LNCAP (cell line): ENCODE results near the gene HIKESHI.

Experiments
- CTCF ChIP-seq: fragments of 450-650 bp; IDR thresholded peaks from 2 replicates; pipeline ENCODE4 v1.5.1; 2017; ENCODE audit warnings: mild to moderate bottlenecking

The HIKESHI gene

DNA sequence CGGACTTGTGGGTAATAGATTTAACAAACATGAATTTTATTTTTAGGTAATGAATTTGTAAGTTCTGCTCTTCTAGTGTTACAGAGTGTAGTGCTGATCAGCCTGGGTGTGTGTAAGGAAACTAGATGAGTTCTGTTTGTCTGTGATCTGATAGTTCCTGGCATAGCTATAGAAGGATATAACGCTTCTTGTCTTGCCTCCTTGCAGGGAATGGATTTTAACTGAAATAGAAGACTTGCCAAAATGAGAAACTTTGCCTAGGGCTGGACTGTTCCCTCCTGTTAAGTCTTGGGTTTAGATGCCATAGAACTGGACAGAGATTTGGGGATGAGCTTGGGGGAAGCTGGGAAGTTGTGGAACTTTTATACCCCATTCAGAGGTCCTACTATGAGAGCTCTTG is 84.2 kb downstream of the HIKESHI start:
- TF ChIP-seq CTCF, result no peak

GRCh38 chr11:86386746-86387145 is 84.7 kb downstream of the HIKESHI start:
- TF ChIP-seq CTCF, result no peak

DNA sequence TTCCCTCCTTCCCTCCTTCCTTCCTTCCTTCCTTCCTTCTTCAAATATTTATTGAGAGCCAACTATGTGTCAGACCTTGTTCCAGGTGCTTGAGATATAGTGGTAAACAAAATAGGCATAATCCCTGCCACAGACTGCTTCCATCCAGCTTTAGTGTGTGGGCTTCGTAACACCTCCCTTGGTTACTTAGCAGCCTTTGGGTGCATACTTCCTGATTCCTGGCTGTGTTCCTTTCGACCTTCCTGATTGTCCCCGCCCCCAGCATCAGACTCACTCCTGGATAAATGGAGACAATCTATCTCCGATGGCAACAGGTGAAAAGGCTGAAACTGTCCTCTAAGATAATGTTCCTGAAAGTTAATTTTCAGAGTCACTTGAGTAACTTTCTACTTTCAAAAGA is 86.2 kb downstream of the HIKESHI start:
- no peak for TF ChIP-seq CTCF

DNA sequence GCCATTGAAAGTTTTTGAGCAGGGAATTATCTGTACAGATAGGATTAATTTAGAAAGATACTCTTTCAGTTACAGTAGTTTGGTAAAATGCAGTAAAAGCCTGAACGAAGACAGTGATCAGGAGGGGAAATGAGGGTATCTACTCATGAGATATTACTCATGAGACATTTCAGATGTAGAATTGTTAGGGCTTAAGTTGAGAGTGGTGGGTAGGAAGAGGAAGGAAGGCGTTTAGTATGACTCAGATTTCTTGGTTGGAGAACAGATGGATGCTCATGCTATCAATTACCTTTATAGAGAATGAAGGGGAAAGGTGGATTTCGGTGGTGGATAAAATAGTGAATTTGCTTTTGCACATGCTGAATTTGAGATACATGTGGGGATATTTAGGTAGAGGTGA is 88.4 kb downstream of the HIKESHI start:
- TF ChIP-seq CTCF, result no peak

- TF ChIP-seq CTCF, result no peak
These were observed 93.1 kb downstream of the HIKESHI start for GRCh38 chr11:86395061-86395551.
